NCI-H510A (cell line): ENCODE results near the gene TLK1.
A peak's percentile ranks its signal among the peaks of the same experiment; 100 is the strongest.

Experiments
- DNase-seq: peaks from one replicate; lab custom pipeline; 2025; lab: John Stamatoyannopoulos, UW

TLK1 gene

GRCh38 chr2:171160119-171160955 is at the start of gene TLK1:
Gene TLK1 (minus strand): TSS chr2:171160893. CDS start chr2:171160428, 465 bp downstream.
- DNase-seq, result peak; percentile 86

DNA sequence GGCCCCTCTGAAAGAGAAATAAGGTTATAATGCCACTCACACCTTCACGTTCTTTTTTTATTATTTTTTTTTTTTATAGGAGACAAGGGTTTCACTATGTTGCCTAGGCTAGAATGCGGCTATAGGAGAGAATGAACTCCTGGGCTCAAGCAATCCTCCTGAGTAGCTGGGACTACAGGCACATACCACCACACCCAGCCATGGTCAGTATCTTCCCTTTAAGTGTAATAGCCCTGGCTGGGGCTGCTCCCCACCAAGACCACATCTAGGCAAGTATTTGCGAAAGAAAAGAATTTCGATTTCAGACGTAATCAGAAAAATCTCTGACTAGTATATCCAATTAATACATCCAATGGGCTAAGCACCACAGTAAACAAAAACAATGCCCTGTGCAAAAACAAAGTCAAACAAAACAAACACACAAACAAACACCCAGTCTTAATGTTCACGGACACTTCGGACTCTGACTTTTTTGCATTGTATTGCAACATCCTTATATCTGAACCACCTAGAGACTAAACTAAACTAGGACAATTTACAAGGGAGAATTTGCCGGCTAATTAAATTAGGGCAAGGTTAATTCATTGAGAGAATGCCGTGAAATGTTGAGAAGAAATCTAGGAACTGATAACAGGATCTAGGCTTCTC is 49.6 kb upstream of the TLK1 start:
- no peak for DNase-seq

GRCh38 chr2:171208657-171209056 is 48.0 kb upstream of the TLK1 start:
- DNase-seq, result no peak

DNA sequence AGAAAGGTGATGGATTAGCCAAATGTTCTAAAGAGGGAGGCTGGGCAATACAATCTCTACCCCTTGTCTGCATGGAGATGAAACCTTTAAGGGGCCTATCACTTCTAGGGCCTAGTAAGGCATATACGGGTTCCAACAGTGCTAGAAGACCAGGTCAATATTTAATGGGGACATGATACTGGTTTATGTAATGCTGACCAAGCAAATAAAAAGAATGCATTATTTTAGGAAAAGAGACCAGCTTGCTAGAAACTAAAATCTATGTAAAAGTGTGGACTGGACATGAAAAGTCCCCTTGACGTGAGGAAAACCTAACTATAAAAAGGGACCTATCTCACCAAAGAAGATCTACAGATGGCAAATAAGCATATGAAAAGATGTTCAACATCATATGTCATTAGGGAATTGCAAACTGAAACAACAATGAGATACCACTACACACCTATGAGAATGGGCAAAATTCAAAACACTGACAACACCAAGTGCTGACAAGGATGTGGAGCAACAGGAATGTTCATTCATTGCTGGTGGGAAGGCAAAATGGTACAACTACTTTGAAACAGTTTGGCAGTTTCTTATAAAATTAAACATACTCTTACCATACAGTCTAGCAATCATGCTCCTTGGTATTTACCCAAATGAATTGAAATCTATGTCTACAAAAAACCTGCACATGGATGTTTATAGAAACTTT is 45.9 kb upstream of the TLK1 start:
- no peak for DNase-seq

DNA sequence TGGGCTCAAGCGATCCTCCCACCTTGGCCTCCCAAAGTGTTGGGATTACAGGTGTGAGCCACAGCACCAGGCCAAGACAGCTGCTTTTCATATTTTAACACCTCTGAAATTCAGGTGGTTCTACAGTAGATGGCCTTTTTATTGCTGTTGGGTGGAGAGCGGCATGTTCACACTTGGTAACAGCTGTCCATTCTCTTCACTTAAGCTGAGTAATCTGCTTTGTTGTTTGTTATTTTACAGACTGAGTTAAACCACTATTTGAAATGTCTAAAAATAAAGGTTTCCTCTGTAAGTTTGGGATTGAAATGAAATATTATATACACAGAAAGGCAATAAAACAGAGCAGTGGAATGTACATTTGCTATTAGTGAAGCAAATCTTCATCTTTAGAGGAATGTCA is 44.9 kb upstream of the TLK1 start:
- DNase-seq, result no peak

GRCh38 chr2:171201767-171202166 is 41.1 kb upstream of the TLK1 start:
- DNase-seq, result no peak

- no peak for DNase-seq
Observed at GRCh38 chr2:171201271-171201670, 40.6 kb upstream of the TLK1 start.

GRCh38 chr2:171200469-171200868 is 39.8 kb upstream of the TLK1 start:
- DNase-seq, result no peak

DNA sequence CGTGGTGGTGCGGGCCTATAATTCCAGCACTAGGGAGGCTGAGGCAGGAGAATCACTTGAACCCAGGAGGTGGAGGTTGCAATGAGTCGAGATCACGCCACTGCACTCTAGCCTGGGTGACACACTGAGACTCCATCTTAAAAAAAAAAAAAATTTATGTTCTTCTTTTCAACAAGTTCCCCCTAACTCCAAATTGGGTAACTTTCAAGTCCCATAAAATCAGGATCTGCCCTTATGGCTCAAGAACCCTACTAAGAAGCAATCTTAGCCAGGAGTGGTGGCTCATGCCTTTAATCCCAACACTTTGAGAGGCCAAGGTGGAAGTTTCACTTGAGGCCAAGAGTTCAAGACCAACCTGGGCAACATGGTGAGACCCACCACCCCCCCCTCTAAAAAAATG is 30.3 kb upstream of the TLK1 start:
- DNase-seq, result no peak

- no peak for DNase-seq
Observed at GRCh38 chr2:171187819-171188218, 27.1 kb upstream of the TLK1 start.

- no peak for DNase-seq
Observed at GRCh38 chr2:171187177-171187576, 26.5 kb upstream of the TLK1 start.

DNA sequence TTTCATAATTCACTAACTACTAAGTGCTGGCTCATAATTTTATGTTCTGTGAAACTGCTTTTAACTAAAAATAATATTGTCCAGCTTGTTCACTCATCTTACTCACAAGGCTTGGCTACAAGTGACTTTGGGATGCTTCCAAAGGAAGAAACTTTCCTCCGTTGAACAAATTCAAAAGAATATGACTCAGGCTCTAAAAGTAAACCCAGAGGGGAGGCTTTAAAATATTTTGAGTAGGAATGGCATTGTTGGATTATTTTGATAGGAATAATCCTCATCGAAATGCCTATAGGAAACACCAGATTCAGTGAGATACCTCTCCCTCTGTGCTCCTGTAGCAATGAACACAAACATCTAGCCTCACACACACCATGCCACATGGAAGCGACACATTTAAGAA is 25.2 kb upstream of the TLK1 start:
- no peak for DNase-seq

- DNase-seq, result no peak
Observed at GRCh38 chr2:171185165-171185818, 24.6 kb upstream of the TLK1 start.

DNA sequence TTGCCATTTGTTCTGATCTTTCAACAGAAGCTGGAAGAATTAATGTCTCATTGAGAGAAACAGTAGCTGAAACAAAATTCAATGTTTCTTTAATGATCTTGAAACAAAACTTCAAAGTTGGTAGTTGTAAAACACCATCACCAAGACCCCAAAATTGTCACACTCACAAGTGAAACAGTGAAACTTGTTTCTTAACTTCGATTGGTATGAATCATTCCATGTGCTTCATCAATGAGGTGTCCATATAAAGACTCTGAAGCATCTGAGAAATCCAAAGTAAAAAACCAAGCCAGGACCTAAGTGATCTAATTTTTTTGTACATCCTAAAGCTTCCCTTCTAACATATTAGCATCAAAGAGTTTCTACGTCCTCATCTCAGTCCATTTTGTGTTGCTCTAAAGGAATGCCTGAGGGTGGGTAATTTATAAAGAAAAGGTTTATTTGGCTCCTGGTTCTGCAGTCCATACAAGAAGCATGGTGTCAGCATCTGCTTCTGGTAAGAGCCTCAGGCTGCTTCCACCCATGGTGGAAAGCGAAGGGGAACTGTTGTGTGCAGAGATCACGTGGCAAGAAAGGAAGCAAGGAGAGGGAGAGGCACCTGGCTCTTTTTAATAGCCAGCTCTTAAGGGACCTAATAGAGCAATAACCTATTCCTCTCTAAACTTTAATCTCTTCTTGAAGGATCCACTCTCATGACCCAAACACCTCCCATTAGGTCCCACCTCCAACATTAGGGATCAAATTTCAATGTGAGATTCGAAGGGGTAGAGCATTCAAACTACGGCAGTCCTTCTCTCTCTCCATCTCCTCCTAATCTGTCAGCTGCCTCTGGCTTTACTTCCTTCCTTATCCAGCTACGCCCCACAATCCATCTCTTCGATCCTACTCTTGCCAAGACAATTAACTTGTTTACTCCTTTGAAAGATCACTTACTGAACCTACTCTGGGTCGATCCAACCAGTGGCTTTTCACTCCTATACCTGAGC is 20.7 kb upstream of the TLK1 start:
- no peak for DNase-seq

DNA sequence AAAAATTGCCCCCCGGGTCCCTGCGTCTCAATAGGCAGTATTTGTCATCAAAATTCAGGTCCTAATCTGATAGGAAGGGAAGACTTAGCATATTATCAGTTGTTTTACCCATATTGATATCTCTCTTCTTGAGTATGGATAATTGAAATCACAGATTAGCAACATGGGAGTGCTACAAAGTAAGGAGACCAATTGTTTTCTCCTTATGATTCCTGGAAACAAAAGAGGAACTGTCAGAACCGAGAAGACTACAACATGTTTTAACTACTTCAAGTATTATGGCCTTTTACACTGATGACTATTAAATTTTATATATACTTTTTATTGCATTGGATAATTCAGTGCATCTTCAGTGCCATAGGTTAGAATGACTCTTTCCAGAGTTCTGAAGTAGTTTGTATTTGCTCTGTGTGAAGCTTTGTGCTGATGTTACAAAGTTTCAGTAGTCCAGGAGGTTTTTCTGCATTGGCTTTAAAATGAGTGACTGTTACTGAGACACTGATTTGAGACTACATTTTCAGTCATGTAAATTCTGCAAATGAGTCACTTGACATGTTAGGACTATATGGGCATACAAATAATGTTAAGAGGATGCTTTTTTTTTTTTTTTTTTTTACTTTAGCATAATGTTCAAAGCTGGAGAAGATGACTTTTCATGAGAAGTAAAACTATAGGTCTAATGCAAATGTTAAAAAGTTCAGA is 19.7 kb upstream of the TLK1 start:
- no peak for DNase-seq

- no peak for DNase-seq
Observed at GRCh38 chr2:171178993-171179392, 18.3 kb upstream of the TLK1 start.

- no peak for DNase-seq
Observed at GRCh38 chr2:171176516-171176915, 15.8 kb upstream of the TLK1 start.

DNA sequence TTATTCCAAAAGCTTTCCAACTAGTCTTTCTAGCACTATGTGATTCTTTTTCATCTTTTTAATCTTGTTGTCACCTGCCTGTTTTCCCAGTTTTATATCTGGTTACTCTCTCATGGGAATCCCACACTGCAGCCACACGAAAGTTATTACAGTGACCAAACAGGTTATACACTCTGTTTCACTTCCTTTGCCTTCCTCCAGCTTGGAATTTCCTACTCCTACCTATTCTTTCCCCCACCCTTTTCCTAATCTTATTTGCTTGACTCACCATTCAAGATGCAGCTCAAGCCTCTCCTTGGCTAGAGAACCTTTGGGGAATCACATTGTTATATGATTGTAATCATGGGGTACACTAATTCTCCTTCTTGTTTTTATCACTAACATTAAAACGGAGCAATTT is 13.4 kb upstream of the TLK1 start:
- no peak for DNase-seq

GRCh38 chr2:171173087-171173486 is 12.4 kb upstream of the TLK1 start:
- DNase-seq, result no peak

GRCh38 chr2:171171808-171172207 is 11.1 kb upstream of the TLK1 start:
- no peak for DNase-seq

DNA sequence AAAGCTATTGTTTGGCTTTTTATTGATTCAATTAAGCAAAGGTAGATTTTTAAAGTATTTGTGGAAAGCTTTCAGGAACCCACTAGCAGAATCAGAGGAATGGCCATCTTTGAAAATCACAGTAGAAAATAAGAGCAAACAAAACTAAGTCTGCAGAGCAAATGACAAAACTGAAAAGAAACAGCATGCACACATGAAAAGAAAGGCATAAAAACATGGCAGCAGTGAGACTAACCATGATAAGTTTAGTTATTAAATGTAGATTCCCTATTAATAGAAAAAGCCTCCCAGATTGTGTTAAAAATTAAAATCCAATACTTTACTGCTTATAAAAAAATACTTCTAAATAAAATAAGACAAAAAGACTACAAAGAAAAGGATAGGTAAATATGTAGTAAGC is 9.1 kb upstream of the TLK1 start:
- DNase-seq, result no peak
